Ovary (tissue), 9 donors: Measurements from ENCODE around the gene PGM3. TPM values are rescaled to one million over a fixed set of nuclear protein-coding genes. Genes with fewer than 3 reads are reported as not detected.
A peak's percentile ranks its signal among the peaks of the same experiment; 100 is the strongest.

Experiments used
- DNase-seq, 5 donors: peaks; one replicate each; pipeline ENCODE4 v3.0.0-alpha.2; 2019 to 2020
- H3K27ac ChIP-seq, 2 donors: fragments of 200-600 bp; one replicate each; pipeline versions ENCODE4 v1.5.1 to v1.8.0; 2019 to 2022
- H3K27me3 ChIP-seq: fragments of 200-600 bp; one replicate; pipeline ENCODE4 v1.8.0; 2022
- H3K36me3 ChIP-seq: fragments of 200-600 bp; sonication (generic); one replicate; pipeline ENCODE4 v1.5.1; 2019
- H3K4me1 ChIP-seq: one replicate; pipeline ENCODE4 v1.8.1; 2013; ENCODE audit warnings: mild to moderate bottlenecking, moderate library complexity; ENCODE audit not compliant: insufficient read depth
- H3K4me3 ChIP-seq: fragments of 200-600 bp; sonication (generic); one replicate; pipeline ENCODE4 v1.5.1; 2017
- H3K9me3 ChIP-seq, 2 donors: fragments of 200-600 bp in 1 of 2; sonication (generic) in 1 of 2; one replicate each; pipeline versions ENCODE4 v1.5.1 to v1.8.1; 2013 to 2019; ENCODE audit warnings: mild to moderate bottlenecking in 1 of 2, moderate library complexity in 1 of 2
- EP300 ChIP-seq: sonication (generic); formaldehyde crosslinking; IDR thresholded peaks from one replicate; pipeline ENCODE4 v1.6.1; 2017; ENCODE audit warnings: antibody characterized with exemption
- POLR2A ChIP-seq: fragments of 450-650 bp; IDR thresholded peaks from one replicate; pipeline ENCODE4 v1.6.1; 2017; ENCODE audit warnings: antibody characterized with exemption, mild to moderate bottlenecking, moderate library complexity
- WGBS, 3 donors: extraction: QIAGEN DNeasy Blood & Tissue Kit in 1 of 3; methylation state at CpG; one replicate each; pipeline versions ENCODE4 v1.1.5 to v1.1.7; 2013 to 2017; 5-methylcytosine and 5-hydroxymethylcytosine counted together
- intact Hi-C, 4 donors: fragments of 100-400 bp; cut with DNase I; formaldehyde crosslinking; loops; one replicate each; pipeline versions ENCODE4 v1.11.0 to v1.15.1; 2022 to 2023
- polyA plus RNA-seq, 2 donors: library from polyadenylated mRNA; stranded (reverse); fragments of 200-250 nt in 1 of 2; fragments of 350-450 nt in 1 of 2; fragmentation: Illumina TruSeq in 1 of 2; extraction: RNeasy Lipid Tissue Mini Kit (QIAGEN cat#74804) in 1 of 2; gene quantifications; one replicate each; pipeline ENCODE4 v1.2.3, GENCODE V29; 2013 to 2014
- total RNA-seq, 7 donors: library from RNA; depleted of rRNA in 2 of 7; stranded (reverse); fragments of >200 nt in 2 of 7; fragmentation: NEBNext Ultra II Directional in 3 of 7; extraction: Animal tissue kit (Norgen Biotek cat#: 25700) in 3 of 7; gene quantifications; one replicate each; pipeline versions ENCODE4 v1.1.0 to v1.2.4, GENCODE V29; 2016 to 2023
- TF ChIP-seq, protein P1 (sequence below), 3 donors: fragments of 450-650 bp in 2 of 3; fragments of 200-600 bp in 1 of 3; IDR thresholded peaks; one replicate each; pipeline versions ENCODE4 v1.5.1 to v1.8.0; 2016 to 2022; ENCODE audit warnings: antibody characterized with exemption in 3 of 3, mild to moderate bottlenecking in 1 of 3
- donor health status: DM: no; HTN: no; CAD: no; lungs with moderate emphysema.
- donor health status: DM: no; HTN: no; CAD: no.
- donor health status: Bipolar disorder and iron deficiency.
- donor health status: DM: yes; HTN: yes; CAD: no.
- donor health status: DM: no; HTN: no; CAD: no.
- donor health status: DM: yes; HTN: yes; CAD: no.

The PGM3 gene
- total and polyA plus RNA-seq, 9 donors, result 12.1 to 48.5 (median 33.8) TPM

DNA sequence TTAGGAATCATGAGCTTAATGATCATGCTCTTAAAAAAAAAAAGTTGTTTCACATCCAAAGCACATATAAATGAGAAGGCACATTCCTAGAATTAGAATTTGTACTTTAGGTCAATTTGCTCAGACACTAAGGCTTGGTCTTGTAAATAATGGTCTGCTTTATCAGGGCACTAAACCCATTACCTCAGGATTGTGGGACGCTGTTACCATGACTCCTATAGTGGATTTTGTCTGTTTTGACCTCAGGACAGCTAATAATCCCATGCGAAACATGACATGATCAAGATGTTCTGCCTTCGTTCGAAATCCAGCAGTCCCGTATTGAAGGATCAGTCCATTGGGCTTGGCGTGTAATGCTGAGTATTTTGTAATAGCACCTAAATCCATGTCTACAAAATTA is 2.4 kb downstream of the PGM3 start:
- no peak for TF ChIP-seq POLR2A
- TF ChIP-seq EP300, result no peak
- TF ChIP-seq, protein P1, sequence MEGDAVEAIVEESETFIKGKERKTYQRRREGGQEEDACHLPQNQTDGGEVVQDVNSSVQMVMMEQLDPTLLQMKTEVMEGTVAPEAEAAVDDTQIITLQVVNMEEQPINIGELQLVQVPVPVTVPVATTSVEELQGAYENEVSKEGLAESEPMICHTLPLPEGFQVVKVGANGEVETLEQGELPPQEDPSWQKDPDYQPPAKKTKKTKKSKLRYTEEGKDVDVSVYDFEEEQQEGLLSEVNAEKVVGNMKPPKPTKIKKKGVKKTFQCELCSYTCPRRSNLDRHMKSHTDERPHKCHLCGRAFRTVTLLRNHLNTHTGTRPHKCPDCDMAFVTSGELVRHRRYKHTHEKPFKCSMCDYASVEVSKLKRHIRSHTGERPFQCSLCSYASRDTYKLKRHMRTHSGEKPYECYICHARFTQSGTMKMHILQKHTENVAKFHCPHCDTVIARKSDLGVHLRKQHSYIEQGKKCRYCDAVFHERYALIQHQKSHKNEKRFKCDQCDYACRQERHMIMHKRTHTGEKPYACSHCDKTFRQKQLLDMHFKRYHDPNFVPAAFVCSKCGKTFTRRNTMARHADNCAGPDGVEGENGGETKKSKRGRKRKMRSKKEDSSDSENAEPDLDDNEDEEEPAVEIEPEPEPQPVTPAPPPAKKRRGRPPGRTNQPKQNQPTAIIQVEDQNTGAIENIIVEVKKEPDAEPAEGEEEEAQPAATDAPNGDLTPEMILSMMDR (IDR thresholded peaks at IDR 0.05), result no peak
- 93 to 97% (median 94%) methylated on average over 6 of the region's 6 CpGs for WGBS, 3 donors
- no peak for DNase-seq
- Histone ChIP-seq H3K4me1 (peaks cover 5% of the 10 kb centered on the region), H3K27me3 (no peaks in the 10 kb centered on the region), H3K4me3 (no peak overlapping the region), H3K9me3 (no peaks in the 10 kb centered on the region), H3K36me3 (no peaks in the 10 kb centered on the region), H3K27ac (no peak overlapping the region)
- intact Hi-C loops, result loop anchor here in 2 of 4 donors (5.0 to 10.0 kb wide), 2 partner anchors 116 to 123 kb away; partner anchors contain the start of genes DOP1A (in 1 of the 2) and UBE3D (in 1 of the 2)

- no peak for TF ChIP-seq POLR2A
- TF ChIP-seq, protein P1 (IDR thresholded peaks at IDR 0.05), result no peak
- no peak for TF ChIP-seq EP300
- no peaks in the 10 kb centered on the region for H3K27me3 ChIP-seq
- no peak overlapping the region for H3K27ac ChIP-seq
- intact Hi-C loops, result no loop called here
- no peaks in the 10 kb centered on the region for H3K9me3 ChIP-seq
- peaks cover 5% of the 10 kb centered on the region for H3K4me1 ChIP-seq
- DNase-seq, result no peak
- H3K4me3 ChIP-seq, result no peak overlapping the region
- H3K36me3 ChIP-seq, result no peaks in the 10 kb centered on the region
- 67 to 81% (median 75%) methylated on average over 3 of the region's 3 CpGs for WGBS, 3 donors
These were observed 4.6 kb downstream of the PGM3 start for GRCh38 chr6:83188501-83188900.

GRCh38 chr6:83185096-83185495 is 8.0 kb downstream of the PGM3 start:
- intact Hi-C loops, result no loop called here
- Histone ChIP-seq H3K27me3 (no peaks in the 10 kb centered on the region), H3K4me1 (no peaks in the 10 kb centered on the region), H3K36me3 (no peaks in the 10 kb centered on the region), H3K27ac (no peak overlapping the region), H3K4me3 (no peak overlapping the region), H3K9me3 (no peaks in the 10 kb centered on the region)
- WGBS, 3 donors, result 95 to 98% (median 96%) methylated on average over 2 of the region's 2 CpGs
- TF ChIP-seq EP300 (no peak), POLR2A (no peak)
- TF ChIP-seq, protein P1 (IDR thresholded peaks at IDR 0.05), result no peak
- no peak for DNase-seq

DNA sequence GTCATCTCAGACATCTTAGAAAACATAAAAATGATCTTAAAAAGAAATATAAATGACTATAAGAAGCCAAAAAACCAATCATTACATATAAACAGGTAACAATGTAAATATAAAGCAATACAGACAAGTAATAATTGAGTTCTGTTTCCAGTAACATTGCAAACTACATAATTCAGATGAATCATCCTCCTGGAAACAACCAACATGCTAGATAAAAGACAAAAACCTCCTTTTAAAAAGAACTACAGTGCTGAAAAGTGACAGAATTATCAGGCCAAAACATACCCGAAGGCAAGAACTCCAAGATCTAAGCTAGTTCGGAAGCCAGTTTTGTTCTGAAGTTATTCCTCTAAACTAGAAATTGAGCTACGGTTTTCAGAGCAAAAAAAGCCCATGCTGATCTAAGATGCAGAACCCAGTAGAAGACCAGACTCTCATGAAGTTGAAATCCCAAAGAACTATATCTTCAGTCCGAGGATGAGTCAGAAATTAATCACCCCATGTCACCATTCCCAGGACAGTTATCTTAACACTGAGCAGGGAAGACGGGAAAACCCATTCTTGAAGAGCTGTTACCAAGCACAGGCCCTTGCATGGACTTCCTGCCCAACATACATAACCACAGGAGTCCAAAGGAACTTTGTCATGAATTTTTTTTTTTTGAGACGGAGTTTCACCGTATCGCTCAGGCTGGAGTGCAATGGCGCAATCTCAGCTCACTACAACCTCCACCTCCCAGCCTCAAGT is 9.8 kb downstream of the PGM3 start:
- no peak overlapping the region for H3K27ac ChIP-seq
- H3K4me1 ChIP-seq, result no peaks in the 10 kb centered on the region
- 25 to 37% (median 28%) methylated on average over 9 of the region's 9 CpGs for WGBS, 3 donors
- H3K4me3 ChIP-seq, result no peak overlapping the region
- no peaks in the 10 kb centered on the region for H3K9me3 ChIP-seq
- TF ChIP-seq POLR2A, result no peak
- TF ChIP-seq, protein P1 (IDR thresholded peaks at IDR 0.05), result no peak
- TF ChIP-seq EP300, result no peak
- no peaks in the 10 kb centered on the region for H3K27me3 ChIP-seq
- DNase-seq, result peak in 1 of 5 donors; percentile 20
- H3K36me3 ChIP-seq, result no peaks in the 10 kb centered on the region
- intact Hi-C loops, result no loop called here
